ENCODE data around the gene SLC34A3.

- no peak for TF ChIP-seq CTCF (IDR thresholded peaks at IDR 0.05)
- no peak for TF ChIP-seq POLR2AphosphoS2 (conservative IDR thresholded peaks at IDR 0.05; ENCODE audit: low read length)
- no peak for TF ChIP-seq POLR2A (IDR thresholded peaks at IDR 0.05; ENCODE audit: low read length)
- TF ChIP-seq CEBPB (IDR thresholded peaks at IDR 0.05): no peak
- no peak for TF ChIP-seq TFCP2L1 (CRISPR knock-in tag; IDR thresholded peaks at IDR 0.05)
- no peak for TF ChIP-seq KDM1A (IDR thresholded peaks at IDR 0.05; ENCODE audit: low read depth)
- TF ChIP-seq REST (IDR thresholded peaks at IDR 0.05): no peak
- no peak for TF ChIP-seq HOXB5 (CRISPR knock-in tag; IDR thresholded peaks at IDR 0.05)
- no peak for TF ChIP-seq BHLHE40 (IDR thresholded peaks at IDR 0.05; ENCODE audit: low read depth, low read length)
- TF ChIP-seq NR3C1 (IDR thresholded peaks at IDR 0.05): no peak
- no peak for TF ChIP-seq HMGXB4 (CRISPR knock-in tag; IDR thresholded peaks at IDR 0.05; ENCODE audit: borderline replicate concordance)
- TF ChIP-seq JUN (IDR thresholded peaks at IDR 0.05): no peak
- no peak for TF ChIP-seq NFE2L2 (conservative IDR thresholded peaks at IDR 0.05; ENCODE audit: low read length)
These were observed 4.9 kb upstream of the SLC34A3 start for GRCh38 chr9:137225699-137226331.
